ENCODE results near the gene TMEM52.

TMEM52 gene

DNA sequence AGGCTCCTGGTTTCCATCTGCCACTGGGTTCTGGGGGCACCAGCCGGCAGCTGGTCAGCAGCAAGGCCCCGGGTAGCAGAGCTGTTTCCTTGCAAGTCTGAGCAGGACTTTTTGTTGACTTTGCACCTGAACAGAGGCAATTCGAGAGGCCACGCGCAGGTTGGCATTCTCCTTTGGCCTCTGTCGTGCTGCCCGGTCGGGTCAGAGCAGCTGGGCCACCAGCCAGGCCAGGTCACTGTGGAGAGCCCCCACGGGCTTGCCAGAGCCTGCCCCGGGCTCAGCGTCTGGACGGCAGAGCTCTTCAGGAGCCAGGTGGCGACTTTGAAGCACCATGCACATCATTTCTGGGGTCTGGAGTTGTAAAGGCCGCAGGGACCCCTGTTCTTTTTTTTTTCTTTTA, 28.4 kb upstream of the TMEM52 start:
- H3K27ac ChIP-seq (ENCODE audit: insufficient read depth, low read depth, low read length, poor library complexity, severe bottlenecking), result no peak overlapping the region
- H3K36me3 ChIP-seq (ENCODE audit: control insufficient read depth, insufficient read depth, low read length), result no peaks in the 10 kb centered on the region
- no peaks in the 10 kb centered on the region for H3K4me1 ChIP-seq (ENCODE audit: control insufficient read depth, insufficient read depth, low read length)
- 85 to 86% methylated on average over 14 of the region's 14 CpGs for WGBS, 2 experiments
- no peak overlapping the region for H3K4me3 ChIP-seq (ENCODE audit: insufficient read depth, low read depth, low read length)
- no peaks in the 10 kb centered on the region for H3K9me3 ChIP-seq (ENCODE audit: control insufficient read depth, low read length)
- H3K27me3 ChIP-seq (ENCODE audit: control insufficient read depth, insufficient read depth, low read length, poor library complexity, severe bottlenecking), result no peaks in the 10 kb centered on the region

- no peak overlapping the region for H3K27ac ChIP-seq (ENCODE audit: insufficient read depth, low read depth, low read length, poor library complexity, severe bottlenecking)
- no peaks in the 10 kb centered on the region for H3K36me3 ChIP-seq (ENCODE audit: control insufficient read depth, insufficient read depth, low read length)
- no peaks in the 10 kb centered on the region for H3K4me1 ChIP-seq (ENCODE audit: control insufficient read depth, insufficient read depth, low read length)
- 90% methylated on average over 11 of the region's 11 CpGs for WGBS, 2 experiments
- no peaks in the 10 kb centered on the region for H3K27me3 ChIP-seq (ENCODE audit: control insufficient read depth, insufficient read depth, low read length, poor library complexity, severe bottlenecking)
- no peaks in the 10 kb centered on the region for H3K9me3 ChIP-seq (ENCODE audit: control insufficient read depth, low read length)
- H3K4me3 ChIP-seq (ENCODE audit: insufficient read depth, low read depth, low read length), result no peak overlapping the region
Measured at GRCh38 chr1:1946540-1946939, 27.5 kb upstream of the TMEM52 start.

DNA sequence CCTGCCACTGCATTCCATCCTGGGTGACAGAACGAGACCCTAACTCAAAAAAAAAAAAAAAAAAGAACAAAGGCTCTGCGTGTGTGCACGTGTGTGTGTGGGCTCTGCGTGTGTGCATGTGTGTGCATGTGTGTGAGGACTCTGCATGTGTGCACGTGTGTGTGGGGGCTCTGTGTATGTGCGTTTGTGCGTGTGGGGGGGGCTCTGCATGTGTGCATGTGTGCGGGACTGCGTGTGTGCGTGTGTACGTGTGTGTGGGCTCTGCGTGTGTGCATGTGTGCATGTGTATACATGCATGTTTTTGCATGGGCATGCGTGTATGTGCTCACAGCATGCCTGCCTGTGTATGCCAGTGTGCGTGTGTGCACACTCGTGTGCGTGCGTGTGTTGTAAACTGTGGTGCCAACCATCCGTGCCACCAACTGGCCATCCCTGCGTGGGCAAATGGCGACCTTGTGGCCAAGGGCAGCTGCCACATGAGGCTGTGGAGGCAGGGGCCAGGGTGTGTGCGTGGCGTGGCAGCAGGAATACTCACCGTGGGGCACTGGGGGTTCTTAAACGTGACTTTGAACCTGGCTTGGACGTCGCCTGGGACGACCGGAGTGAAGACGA, 26.8 kb upstream of the TMEM52 start:
- H3K4me1 ChIP-seq (ENCODE audit: control insufficient read depth, insufficient read depth, low read length), result no peaks in the 10 kb centered on the region
- no peak overlapping the region for H3K27ac ChIP-seq (ENCODE audit: insufficient read depth, low read depth, low read length, poor library complexity, severe bottlenecking)
- WGBS, 2 experiments, result 92 to 94% methylated on average over 29 of the region's 29 CpGs
- no peak overlapping the region for H3K4me3 ChIP-seq (ENCODE audit: insufficient read depth, low read depth, low read length)
- no peaks in the 10 kb centered on the region for H3K9me3 ChIP-seq (ENCODE audit: control insufficient read depth, low read length)
- H3K36me3 ChIP-seq (ENCODE audit: control insufficient read depth, insufficient read depth, low read length), result no peaks in the 10 kb centered on the region
- no peaks in the 10 kb centered on the region for H3K27me3 ChIP-seq (ENCODE audit: control insufficient read depth, insufficient read depth, low read length, poor library complexity, severe bottlenecking)

DNA sequence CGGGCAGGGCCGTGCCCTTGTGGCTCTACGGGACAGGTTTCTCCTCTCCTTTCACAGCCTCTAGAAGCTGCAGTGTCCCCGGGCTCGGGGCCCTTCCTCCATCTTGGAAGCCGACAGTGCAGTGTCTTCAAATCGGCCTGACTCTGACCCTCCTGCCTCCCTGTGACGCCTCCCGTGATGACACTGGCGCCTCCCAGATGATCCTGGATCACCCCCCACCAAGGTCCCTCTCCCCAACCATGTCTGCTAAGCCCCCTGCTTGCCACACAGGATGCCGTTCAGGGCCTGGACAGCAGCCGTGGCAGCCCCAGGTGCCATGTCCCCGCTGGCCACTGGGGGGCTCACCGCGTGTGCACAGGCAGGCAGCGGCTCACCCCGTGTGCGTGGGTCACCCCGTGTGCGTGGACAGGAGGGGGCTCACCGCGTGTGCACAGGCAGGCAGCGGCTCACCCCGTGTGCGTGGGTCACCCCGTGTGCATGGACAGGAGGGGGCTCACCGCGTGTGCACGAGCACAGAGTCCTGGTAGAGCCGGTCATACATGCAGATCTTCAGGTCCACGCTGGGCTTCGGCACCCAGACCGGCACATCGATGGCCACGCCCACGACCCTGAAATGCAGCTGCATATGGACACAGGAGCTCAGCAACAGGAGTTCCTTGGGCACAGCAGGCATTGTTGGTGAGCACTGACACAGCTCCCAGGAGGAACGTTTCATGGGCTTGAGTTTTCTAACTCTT, 24.9 kb upstream of the TMEM52 start:
- Histone ChIP-seq H3K36me3 (ENCODE audit: control insufficient read depth, insufficient read depth, low read length) (no peaks in the 10 kb centered on the region), H3K27ac (ENCODE audit: insufficient read depth, low read depth, low read length, poor library complexity, severe bottlenecking) (no peak overlapping the region), H3K4me1 (ENCODE audit: control insufficient read depth, insufficient read depth, low read length) (no peaks in the 10 kb centered on the region), H3K27me3 (ENCODE audit: control insufficient read depth, insufficient read depth, low read length, poor library complexity, severe bottlenecking) (no peaks in the 10 kb centered on the region), H3K4me3 (ENCODE audit: insufficient read depth, low read depth, low read length) (no peak overlapping the region), H3K9me3 (ENCODE audit: control insufficient read depth, low read length) (no peaks in the 10 kb centered on the region)
- 21 to 26% methylated on average over 37 of the region's 37 CpGs for WGBS, 2 experiments

DNA sequence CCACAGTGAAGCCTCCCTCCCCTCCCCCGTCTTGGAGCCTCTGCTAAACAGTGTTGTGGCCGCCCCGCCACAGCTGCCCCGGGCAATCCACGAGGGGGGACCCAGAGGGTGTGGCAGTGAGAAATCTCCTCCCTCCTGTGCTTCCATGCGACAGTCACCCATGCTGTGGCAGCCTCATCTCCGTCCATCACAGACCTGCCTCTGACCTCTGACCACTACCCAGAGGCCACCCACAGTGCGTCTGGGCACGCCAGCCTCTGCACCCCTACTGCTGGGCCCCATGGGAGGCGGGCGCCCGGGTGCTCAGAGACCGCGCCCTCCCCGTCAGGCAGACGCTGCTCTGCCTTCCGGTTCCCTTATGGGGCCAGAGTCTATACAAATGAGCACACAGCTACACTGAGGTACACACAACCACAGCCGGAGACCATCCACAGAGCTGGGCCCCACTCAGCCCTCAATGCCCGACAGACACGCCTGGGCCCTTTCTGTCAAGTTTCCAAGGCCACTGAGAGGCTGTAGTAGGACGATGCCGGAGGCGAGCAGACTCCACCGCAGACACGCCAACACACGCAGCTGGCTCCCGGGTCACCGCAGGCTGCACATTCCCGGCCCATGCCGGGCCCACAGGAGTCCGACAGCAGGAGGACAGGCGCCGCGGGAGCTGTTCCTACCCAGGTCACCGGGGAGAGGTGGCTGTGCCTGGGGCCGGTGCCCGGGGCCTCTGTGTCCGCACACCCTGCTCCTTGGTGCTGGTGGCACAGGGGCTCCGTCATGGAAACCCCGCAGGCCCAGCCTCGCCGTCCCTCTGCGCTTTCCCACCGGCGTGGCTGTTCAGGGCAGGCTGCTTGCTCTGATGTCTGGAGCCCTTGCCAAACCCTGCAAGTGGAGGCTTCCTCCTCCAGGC, 23.9 kb upstream of the TMEM52 start:
- no peaks in the 10 kb centered on the region for H3K36me3 ChIP-seq (ENCODE audit: control insufficient read depth, insufficient read depth, low read length)
- 92 to 94% methylated on average over 45 of the region's 45 CpGs for WGBS, 2 experiments
- H3K27me3 ChIP-seq (ENCODE audit: control insufficient read depth, insufficient read depth, low read length, poor library complexity, severe bottlenecking), result no peaks in the 10 kb centered on the region
- H3K4me3 ChIP-seq (ENCODE audit: insufficient read depth, low read depth, low read length), result no peak overlapping the region
- H3K4me1 ChIP-seq (ENCODE audit: control insufficient read depth, insufficient read depth, low read length), result no peaks in the 10 kb centered on the region
- no peak overlapping the region for H3K27ac ChIP-seq (ENCODE audit: insufficient read depth, low read depth, low read length, poor library complexity, severe bottlenecking)
- no peaks in the 10 kb centered on the region for H3K9me3 ChIP-seq (ENCODE audit: control insufficient read depth, low read length)

DNA sequence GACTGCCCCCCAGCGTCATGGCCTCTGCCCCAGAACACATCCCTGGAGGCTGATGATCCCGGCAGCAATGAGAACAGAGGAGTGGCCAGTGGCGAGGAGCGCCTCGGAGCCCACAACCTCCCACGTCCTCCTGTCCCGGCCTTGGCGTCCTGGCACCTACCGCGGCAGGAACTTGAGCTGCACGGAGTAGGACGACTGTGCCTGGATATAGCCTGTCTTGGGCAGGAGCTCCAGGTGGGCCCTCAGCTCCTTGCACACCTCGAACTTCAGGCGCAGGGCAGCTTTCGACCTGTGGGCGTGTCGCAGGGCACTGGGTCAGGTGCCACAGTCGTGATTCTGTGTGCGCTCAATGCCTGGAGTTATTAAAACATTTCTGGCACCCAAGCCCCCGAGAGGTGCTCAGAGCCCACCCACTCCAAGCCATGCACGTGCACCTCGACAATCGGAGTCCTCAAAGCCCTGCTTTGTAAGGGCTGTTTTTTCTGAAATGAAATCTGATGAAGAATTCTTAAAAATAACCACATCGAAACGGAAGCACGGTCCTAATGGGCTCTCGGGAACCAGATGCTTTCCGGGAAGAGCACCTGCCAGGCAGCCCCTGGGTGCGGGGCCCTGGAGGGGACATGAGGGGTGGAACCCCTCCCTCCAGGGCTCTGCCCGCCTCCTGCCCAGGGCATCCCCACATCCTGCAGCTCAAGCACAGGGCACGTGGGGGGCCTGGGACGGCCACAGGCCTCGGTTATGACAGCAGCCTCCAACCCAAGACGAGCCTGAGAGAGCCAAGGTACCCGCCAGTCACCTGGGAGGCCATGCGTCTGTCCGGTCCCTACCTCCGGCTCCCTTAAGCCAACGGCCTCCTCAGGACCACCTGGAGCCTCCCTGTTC, 23.0 kb upstream of the TMEM52 start:
- no peaks in the 10 kb centered on the region for H3K27me3 ChIP-seq (ENCODE audit: control insufficient read depth, insufficient read depth, low read length, poor library complexity, severe bottlenecking)
- no peak overlapping the region for H3K27ac ChIP-seq (ENCODE audit: insufficient read depth, low read depth, low read length, poor library complexity, severe bottlenecking)
- H3K4me3 ChIP-seq (ENCODE audit: insufficient read depth, low read depth, low read length), result no peak overlapping the region
- 90% methylated on average over 39 of the region's 39 CpGs for WGBS, 2 experiments
- no peaks in the 10 kb centered on the region for H3K36me3 ChIP-seq (ENCODE audit: control insufficient read depth, insufficient read depth, low read length)
- no peaks in the 10 kb centered on the region for H3K9me3 ChIP-seq (ENCODE audit: control insufficient read depth, low read length)
- no peaks in the 10 kb centered on the region for H3K4me1 ChIP-seq (ENCODE audit: control insufficient read depth, insufficient read depth, low read length)

DNA sequence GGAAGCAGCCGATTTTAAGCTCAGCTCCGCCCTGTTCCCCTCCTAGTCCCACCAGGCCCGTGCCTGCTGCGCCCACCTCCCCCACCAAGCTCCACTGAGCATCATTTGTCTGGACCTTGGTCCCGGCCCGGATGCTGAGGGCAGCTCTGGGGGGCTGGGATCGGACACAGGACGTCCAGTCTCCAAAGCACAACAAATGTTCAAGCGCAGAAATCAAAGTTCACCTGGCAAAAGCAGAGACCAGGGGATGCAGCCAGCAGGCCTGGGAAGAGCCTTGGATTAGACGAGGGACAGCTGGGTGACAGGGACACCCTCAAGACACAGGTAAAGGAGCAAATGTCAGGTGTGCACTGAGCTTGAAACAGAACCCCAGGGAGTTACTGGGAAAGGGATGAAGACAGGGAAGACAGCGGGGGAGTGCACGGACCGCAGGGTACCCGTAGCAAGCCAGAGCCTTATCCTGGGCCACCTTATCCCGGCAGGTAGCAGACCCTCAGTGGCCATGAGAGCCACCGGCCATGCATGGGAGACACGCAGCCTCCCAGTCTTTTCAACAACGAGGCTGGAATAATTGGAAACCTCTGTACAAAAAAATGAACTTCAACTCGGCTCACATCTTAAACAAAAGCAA, 22.2 kb upstream of the TMEM52 start:
- H3K36me3 ChIP-seq (ENCODE audit: control insufficient read depth, insufficient read depth, low read length), result no peaks in the 10 kb centered on the region
- 89% methylated on average over 19 of the region's 19 CpGs for WGBS, 2 experiments
- H3K27ac ChIP-seq (ENCODE audit: insufficient read depth, low read depth, low read length, poor library complexity, severe bottlenecking), result no peak overlapping the region
- H3K27me3 ChIP-seq (ENCODE audit: control insufficient read depth, insufficient read depth, low read length, poor library complexity, severe bottlenecking), result no peaks in the 10 kb centered on the region
- no peaks in the 10 kb centered on the region for H3K9me3 ChIP-seq (ENCODE audit: control insufficient read depth, low read length)
- H3K4me3 ChIP-seq (ENCODE audit: insufficient read depth, low read depth, low read length), result no peak overlapping the region
- no peaks in the 10 kb centered on the region for H3K4me1 ChIP-seq (ENCODE audit: control insufficient read depth, insufficient read depth, low read length)

DNA sequence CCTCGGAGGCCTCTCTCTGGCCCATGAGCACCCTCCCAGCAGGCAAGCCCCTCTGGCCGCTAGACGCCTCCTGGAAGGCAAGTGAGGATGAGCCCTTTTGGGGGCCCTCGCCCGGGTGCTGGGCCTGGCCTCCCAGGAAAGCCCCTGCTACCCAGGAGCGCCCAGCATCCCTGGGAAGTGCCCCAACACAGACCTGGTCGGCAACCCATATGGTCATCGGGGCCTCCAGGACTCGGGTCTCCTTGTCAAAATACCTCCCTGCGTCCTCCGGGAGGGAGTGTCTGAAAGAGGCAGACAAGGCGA, 21.0 kb upstream of the TMEM52 start:
- 93 to 95% methylated on average over 12 of the region's 12 CpGs for WGBS, 2 experiments

GRCh38 chr1:1939296-1940122, 20.4 kb upstream of the TMEM52 start:
- Histone ChIP-seq H3K27ac (ENCODE audit: insufficient read depth, low read depth, low read length, poor library complexity, severe bottlenecking) (no peak overlapping the region), H3K9me3 (ENCODE audit: control insufficient read depth, low read length) (peaks cover under 1% of the 10 kb centered on the region), H3K4me1 (ENCODE audit: control insufficient read depth, insufficient read depth, low read length) (no peaks in the 10 kb centered on the region), H3K27me3 (ENCODE audit: control insufficient read depth, insufficient read depth, low read length, poor library complexity, severe bottlenecking) (no peaks in the 10 kb centered on the region), H3K36me3 (ENCODE audit: control insufficient read depth, insufficient read depth, low read length) (no peaks in the 10 kb centered on the region), H3K4me3 (ENCODE audit: insufficient read depth, low read depth, low read length) (no peak overlapping the region)
- 92% methylated on average over 28 of the region's 28 CpGs for WGBS, 2 experiments

More for the DNA sequence above, 21.0 kb upstream of the TMEM52 start:
- no peaks in the 10 kb centered on the region for H3K27me3 ChIP-seq (ENCODE audit: control insufficient read depth, insufficient read depth, low read length, poor library complexity, severe bottlenecking)
- no peaks in the 10 kb centered on the region for H3K4me1 ChIP-seq (ENCODE audit: control insufficient read depth, insufficient read depth, low read length)
- H3K9me3 ChIP-seq (ENCODE audit: control insufficient read depth, low read length), result no peaks in the 10 kb centered on the region
- H3K27ac ChIP-seq (ENCODE audit: insufficient read depth, low read depth, low read length, poor library complexity, severe bottlenecking), result no peak overlapping the region
- no peak overlapping the region for H3K4me3 ChIP-seq (ENCODE audit: insufficient read depth, low read depth, low read length)
- H3K36me3 ChIP-seq (ENCODE audit: control insufficient read depth, insufficient read depth, low read length), result no peaks in the 10 kb centered on the region
